ENCODE results near the gene ZBTB7B.

DNA sequence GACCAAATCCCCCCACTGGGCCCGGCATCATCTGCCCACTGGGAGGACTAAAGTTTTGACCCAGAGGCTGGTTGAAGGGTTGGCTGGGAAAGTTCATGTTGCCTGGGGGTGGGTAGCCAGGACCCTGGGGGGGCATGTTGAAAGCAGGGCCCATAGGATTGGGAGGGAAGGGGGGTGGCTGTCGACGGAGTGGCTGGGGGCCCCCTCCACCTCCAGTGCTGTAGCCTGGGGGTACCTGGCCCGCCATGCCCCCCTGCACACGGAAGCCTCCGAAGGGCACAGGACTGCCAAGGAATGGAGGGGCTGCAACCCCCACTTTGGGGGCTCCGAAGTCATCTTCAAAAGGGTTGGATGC lies 43.2 kb upstream of the ZBTB7B start:
- TF ChIP-seq POLR2A (IDR thresholded peaks at IDR 0.05) (no peak), CTCF (IDR thresholded peaks at IDR 0.05) (no peak), POLR2AphosphoS5 (IDR thresholded peaks at IDR 0.05; ENCODE audit: insufficient read depth in 1 of 2, low read depth in 1 of 2) (no peak)
